Measurements from ENCODE around the gene SLC4A1AP.

SLC4A1AP gene

GRCh38 chr2:27723372-27724144 lies 59.9 kb downstream of the SLC4A1AP start:
- DNase-seq, result peak; percentile 46

GRCh38 chr2:27724191-27724590 lies 60.5 kb downstream of the SLC4A1AP start:
- no peak for DNase-seq

GRCh38 chr2:27724905-27725701 lies 61.4 kb downstream of the SLC4A1AP start:
- DNase-seq, result no peak

- DNase-seq, result peak; percentile 45
These were observed 63.6 kb downstream of the SLC4A1AP start for GRCh38 chr2:27727257-27727656.

GRCh38 chr2:27728081-27728858 lies 64.6 kb downstream of the SLC4A1AP start:
- no peak for DNase-seq

- no peak for DNase-seq
These were observed 65.5 kb downstream of the SLC4A1AP start for GRCh38 chr2:27729198-27729597.

- DNase-seq, result no peak
These were observed 65.9 kb downstream of the SLC4A1AP start for GRCh38 chr2:27729614-27730013.

- no peak for DNase-seq
These were observed 66.6 kb downstream of the SLC4A1AP start for GRCh38 chr2:27730261-27730662.

- DNase-seq, result no peak
These were observed 67.4 kb downstream of the SLC4A1AP start for GRCh38 chr2:27730980-27731691.

- no peak for DNase-seq
These were observed 70.6 kb downstream of the SLC4A1AP start for GRCh38 chr2:27734305-27734704.

- no peak for DNase-seq
These were observed 71.7 kb downstream of the SLC4A1AP start for GRCh38 chr2:27735263-27735904.

GRCh38 chr2:27736031-27736889 lies 72.6 kb downstream of the SLC4A1AP start:
- no peak for DNase-seq

- no peak for DNase-seq
These were observed 73.2 kb downstream of the SLC4A1AP start for GRCh38 chr2:27736890-27737204.

- no peak for DNase-seq
These were observed 74.1 kb downstream of the SLC4A1AP start for GRCh38 chr2:27737676-27738348.

- no peak for DNase-seq
These were observed 74.8 kb downstream of the SLC4A1AP start for GRCh38 chr2:27738349-27739057.

- DNase-seq, result no peak
These were observed 75.3 kb downstream of the SLC4A1AP start for GRCh38 chr2:27739058-27739373.

- no peak for DNase-seq
These were observed 78.0 kb downstream of the SLC4A1AP start for GRCh38 chr2:27741673-27742072.

- no peak for DNase-seq
These were observed 78.9 kb downstream of the SLC4A1AP start for GRCh38 chr2:27742571-27742970.

Measured in MV-4-11 (cell line).